ENCODE results near the gene CASR. TPM values are rescaled to one million over a fixed set of nuclear protein-coding genes. Genes with fewer than 3 reads are reported as not detected.

CASR gene, protein sequence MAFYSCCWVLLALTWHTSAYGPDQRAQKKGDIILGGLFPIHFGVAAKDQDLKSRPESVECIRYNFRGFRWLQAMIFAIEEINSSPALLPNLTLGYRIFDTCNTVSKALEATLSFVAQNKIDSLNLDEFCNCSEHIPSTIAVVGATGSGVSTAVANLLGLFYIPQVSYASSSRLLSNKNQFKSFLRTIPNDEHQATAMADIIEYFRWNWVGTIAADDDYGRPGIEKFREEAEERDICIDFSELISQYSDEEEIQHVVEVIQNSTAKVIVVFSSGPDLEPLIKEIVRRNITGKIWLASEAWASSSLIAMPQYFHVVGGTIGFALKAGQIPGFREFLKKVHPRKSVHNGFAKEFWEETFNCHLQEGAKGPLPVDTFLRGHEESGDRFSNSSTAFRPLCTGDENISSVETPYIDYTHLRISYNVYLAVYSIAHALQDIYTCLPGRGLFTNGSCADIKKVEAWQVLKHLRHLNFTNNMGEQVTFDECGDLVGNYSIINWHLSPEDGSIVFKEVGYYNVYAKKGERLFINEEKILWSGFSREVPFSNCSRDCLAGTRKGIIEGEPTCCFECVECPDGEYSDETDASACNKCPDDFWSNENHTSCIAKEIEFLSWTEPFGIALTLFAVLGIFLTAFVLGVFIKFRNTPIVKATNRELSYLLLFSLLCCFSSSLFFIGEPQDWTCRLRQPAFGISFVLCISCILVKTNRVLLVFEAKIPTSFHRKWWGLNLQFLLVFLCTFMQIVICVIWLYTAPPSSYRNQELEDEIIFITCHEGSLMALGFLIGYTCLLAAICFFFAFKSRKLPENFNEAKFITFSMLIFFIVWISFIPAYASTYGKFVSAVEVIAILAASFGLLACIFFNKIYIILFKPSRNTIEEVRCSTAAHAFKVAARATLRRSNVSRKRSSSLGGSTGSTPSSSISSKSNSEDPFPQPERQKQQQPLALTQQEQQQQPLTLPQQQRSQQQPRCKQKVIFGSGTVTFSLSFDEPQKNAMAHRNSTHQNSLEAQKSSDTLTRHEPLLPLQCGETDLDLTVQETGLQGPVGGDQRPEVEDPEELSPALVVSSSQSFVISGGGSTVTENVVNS
- not detected in 2 replicates for total RNA-seq

GRCh38 chr3:122183521-122183892 is at the start of gene CASR:
CASR (plus strand) TSS chr3:122183668; CDS start chr3:122254190, 70,522 bp downstream.

DNA sequence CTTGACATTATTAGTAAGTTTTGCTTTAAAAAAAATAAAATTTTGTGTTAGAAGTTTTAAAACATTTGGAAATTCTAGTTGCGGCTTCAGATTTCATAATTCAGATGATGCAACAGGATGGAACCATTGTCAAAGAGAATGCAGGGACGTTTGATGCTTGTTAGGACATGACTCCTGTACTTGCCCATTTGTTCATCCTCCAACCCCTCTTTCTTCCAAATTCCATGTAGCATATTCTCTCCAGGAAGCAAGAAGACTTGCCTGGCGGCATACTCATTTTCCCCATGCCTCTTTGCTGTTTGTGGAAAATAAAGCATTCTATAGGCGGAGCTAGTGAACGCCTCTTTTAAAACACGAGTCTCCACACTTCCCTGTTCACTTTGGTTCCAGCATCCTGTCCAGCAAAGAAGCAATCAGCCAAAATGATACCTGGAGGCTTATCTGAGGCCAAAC is 141.4 kb downstream of the CASR start, which contains the start of gene CSTA:
TSS of gene CSTA (plus strand) at position 378 of the 453 bp plus-strand sequence. CDS start at position 423, 45 bp downstream.

Other genes with a start within 250 kb of the CASR start
- under 0.01 TPM in 1 of 2 replicates, not detected in the other for gene ILDR1, start 161.4 kb upstream of the CASR start, total RNA-seq
- gene CD86, start 128.3 kb upstream of the CASR start, total RNA-seq = not detected in 2 replicates
- 1.6 and 6.6 TPM in 2 replicates for gene CSTA, start 141.6 kb downstream of the CASR start, total RNA-seq
- 22.1 and 24.7 TPM in 2 replicates for gene MIX23, start 199.6 kb downstream of the CASR start, total RNA-seq
- gene FAM162A, start 200.5 kb downstream of the CASR start, total RNA-seq = 15.4 and 20.3 TPM in 2 replicates
- gene WDR5B, start 232.4 kb downstream of the CASR start, total RNA-seq = 3.7 and 5.0 TPM in 2 replicates

Measured in bronchial smooth muscle cell (primary cell).